GM12878 (cell line): Measurements from ENCODE around the gene TMED1. TPM values are rescaled to one million over a fixed set of nuclear protein-coding genes. Genes with fewer than 3 reads are reported as not detected.
A peak's percentile ranks its signal among the peaks of the same experiment; 100 is the strongest.

Source experiments
- BCLAF1 ChIP-seq: fragments of 450-650 bp; IDR thresholded peaks from 2 replicates; pipeline ENCODE4 v1.6.1; 2017; ENCODE audit warnings: antibody characterized with exemption, mild to moderate bottlenecking, moderate library complexity
- CBX5 ChIP-seq: sonication (generic); IDR thresholded peaks from 2 replicates; pipeline ENCODE4 v1.6.1; 2016; ENCODE audit warnings: low read depth, moderate library complexity, mild to moderate bottlenecking, inconsistent platforms
- CTCF ChIP-seq, 3 experiments: IDR thresholded peaks in 2 of 3; conservative IDR thresholded peaks in 1 of 3; 2 replicates each; pipeline ENCODE4 v1.5.1; 2011; ENCODE audit warnings: low read depth in 3 of 3, low read length in 3 of 3, mild to moderate bottlenecking in 3 of 3, control low read depth in 2 of 3, moderate library complexity in 2 of 3, inconsistent platforms in 1 of 3, mixed read lengths in 1 of 3; ENCODE audit not compliant: control insufficient read depth in 2 of 3, insufficient read depth in 1 of 3; ENCODE audit errors: extremely low read depth in 1 of 3
- E2F8 ChIP-seq: fragments of 450-650 bp; IDR thresholded peaks from 2 replicates; pipeline ENCODE4 v1.6.1; 2018; ENCODE audit warnings: mild to moderate bottlenecking, low read depth, moderate library complexity; ENCODE audit not compliant: partially characterized antibody
- ELK1 ChIP-seq: IDR thresholded peaks from 2 replicates; pipeline ENCODE4 v1.6.1; 2012; ENCODE audit warnings: low read depth, low read length, improper control_type of control experiment
- EZH2 ChIP-seq: IDR thresholded peaks from 2 replicates; pipeline ENCODE4 v1.6.1; 2012; ENCODE audit warnings: low read depth, mild to moderate bottlenecking, control low read depth, inconsistent platforms, low read length, borderline replicate concordance; ENCODE audit not compliant: control insufficient read depth
- FOXM1 ChIP-seq: IDR thresholded peaks from 2 replicates; pipeline ENCODE4 v1.6.1; 2012; ENCODE audit warnings: low read depth, mild to moderate bottlenecking, inconsistent platforms, low read length, moderate library complexity
- IKZF1 ChIP-seq: fragments of 450-650 bp; conservative IDR thresholded peaks from 2 replicates; pipeline ENCODE4 v1.6.1; 2017; ENCODE audit warnings: antibody characterized with exemption, mild to moderate bottlenecking
- KAT2A ChIP-seq: conservative IDR thresholded peaks from 2 replicates; pipeline ENCODE4 v1.6.1; 2011; ENCODE audit warnings: low read depth, low read length; ENCODE audit not compliant: control insufficient read depth
- NKRF ChIP-seq: fragments of 450-650 bp; conservative IDR thresholded peaks from 2 replicates; pipeline ENCODE4 v1.6.1; 2017; ENCODE audit warnings: mild to moderate bottlenecking, moderate library complexity
- PRDM15 ChIP-seq: fragments of 450-650 bp; formaldehyde crosslinking; IDR thresholded peaks from 2 replicates; pipeline ENCODE4 v1.4.0; 2020; ENCODE audit warnings: mild to moderate bottlenecking, moderate library complexity
- RB1 ChIP-seq: fragments of 450-650 bp; formaldehyde crosslinking; IDR thresholded peaks from 2 replicates; pipeline ENCODE4 v1.6.1; 2017; ENCODE audit warnings: mild to moderate bottlenecking, borderline replicate concordance
- YY1 ChIP-seq: IDR thresholded peaks from 2 replicates; pipeline ENCODE4 v1.6.1; 2011; ENCODE audit warnings: low read depth, mild to moderate bottlenecking, low read length
- ZNF207 ChIP-seq: fragments of 450-650 bp; IDR thresholded peaks from 2 replicates; pipeline ENCODE4 v1.6.1; 2014; ENCODE audit warnings: antibody characterized with exemption, mild to moderate bottlenecking, borderline replicate concordance
- polyA plus RNA-seq, 11 experiments: library from polyadenylated mRNA; depleted of rRNA in 4 of 11; unstranded in 6 of 11; stranded (reverse) in 5 of 11; fragments of >200 nt; fragmentation: Nextera tagmentation in 4 of 11; fragmentation: Illumina TruSeq in 1 of 11; extraction: Ambion mirVana in 4 of 11; extraction: Trizol in 1 of 11; gene quantifications; 1 replicate in 1 of 11; 2 replicates in 10 of 11; pipeline versions ENCODE4 v1.2.1 to v1.2.3, GENCODE V29; 2011 to 2016; ENCODE audit warnings: inconsistent platforms in 2 of 11, missing spikeins in 2 of 11, low read depth in 1 of 11
- total RNA-seq, 4 experiments: library from RNA; depleted of rRNA in 3 of 4; stranded (reverse); fragments of >200 nt in 3 of 4; fragmentation: Illumina TruSeq in 1 of 4; extraction: Trizol in 1 of 4; gene quantifications; 2 replicates each; pipeline versions ENCODE4 v1.2.1 to v1.2.3, GENCODE V29; 2013 to 2021

TMED1 gene
- total and polyA plus RNA-seq, 10 of the 15 experiments (the other 5 are each of a cell fraction or from before 2014, with no cell fraction given), result 0.60 to 23.1 (median 12.3) TPM

GRCh38 chr19:10864538-10864899, 28.5 kb upstream of the TMED1 start (continued):
- no peak for TF ChIP-seq EZH2
- peak; percentile 88 to 96 (median 94) for TF ChIP-seq CTCF (IDR thresholded peaks at IDR 0.05 in 2 of 3, conservative IDR thresholded peaks at IDR 0.05 in 1 of 3; ENCODE audit: control insufficient read depth in 2 of 3, extremely low read depth in 1 of 3, insufficient read depth in 1 of 3, low read depth in 3 of 3, low read length in 3 of 3)
- no peak for TF ChIP-seq ZNF207
- TF ChIP-seq RB1, result peak; percentile 43; the same call in 1 of the 2 replicates
- no peak; the same call in 1 of the 2 replicates for TF ChIP-seq IKZF1
- TF ChIP-seq CBX5, result no peak
- no peak for TF ChIP-seq E2F8
- no peak for TF ChIP-seq PRDM15 (CRISPR knock-in tag)
- TF ChIP-seq BCLAF1, result no peak
- no peak for TF ChIP-seq FOXM1
- no peak for TF ChIP-seq NKRF
- TF ChIP-seq KAT2A, result no peak
- TF ChIP-seq YY1, result peak; percentile 69; the same call in 1 of the 2 replicates
- no peak for TF ChIP-seq ELK1
